ENCODE data around the gene P2RY2.

Gene P2RY2

GRCh38 chr11:73284106-73284505 lies 66.0 kb downstream of the P2RY2 start:
- in situ Hi-C loops (cut with MboI; ENCODE audit: low sequenced_read_pairs, unreplicated experiment) = no loop called here
- DNase-seq (ENCODE audit: low spot score) = no peak
- TF ChIP-seq CTCF (IDR thresholded peaks at IDR 0.05; ENCODE audit: borderline replicate concordance, control extremely low read depth, extremely low read depth, insufficient read depth, missing control alignments) = no peak

GRCh38 chr11:73285721-73286120 lies 67.6 kb downstream of the P2RY2 start:
- TF ChIP-seq CTCF (IDR thresholded peaks at IDR 0.05; ENCODE audit: borderline replicate concordance, control extremely low read depth, extremely low read depth, insufficient read depth, missing control alignments) = no peak
- in situ Hi-C loops (cut with MboI; ENCODE audit: low sequenced_read_pairs, unreplicated experiment) = no loop called here
- DNase-seq (ENCODE audit: low spot score) = no peak

Measured in GM13976 (cell line).